A673 (cell line): ENCODE measurements around the gene PPP1R13L.

ENCODE experiments used
- EZH2 ChIP-seq: fragments of 200-600 bp; sonication (generic); IDR thresholded peaks from 2 replicates; pipeline ENCODE4 v1.6.1; 2017; ENCODE audit warnings: borderline replicate concordance, low read depth, mild to moderate bottlenecking, mixed read lengths, antibody characterized with exemption, low read length; ENCODE audit not compliant: poor library complexity, severe bottlenecking
- TF ChIP-seq, protein P1 (sequence below): fragments of 300-800, 200-600 bp; sonication (generic); conservative IDR thresholded peaks from 2 replicates; pipeline ENCODE4 v1.5.1; 2017; ENCODE audit warnings: low read depth, mild to moderate bottlenecking, antibody characterized with exemption, low read length, moderate library complexity, mixed read lengths

DNA sequence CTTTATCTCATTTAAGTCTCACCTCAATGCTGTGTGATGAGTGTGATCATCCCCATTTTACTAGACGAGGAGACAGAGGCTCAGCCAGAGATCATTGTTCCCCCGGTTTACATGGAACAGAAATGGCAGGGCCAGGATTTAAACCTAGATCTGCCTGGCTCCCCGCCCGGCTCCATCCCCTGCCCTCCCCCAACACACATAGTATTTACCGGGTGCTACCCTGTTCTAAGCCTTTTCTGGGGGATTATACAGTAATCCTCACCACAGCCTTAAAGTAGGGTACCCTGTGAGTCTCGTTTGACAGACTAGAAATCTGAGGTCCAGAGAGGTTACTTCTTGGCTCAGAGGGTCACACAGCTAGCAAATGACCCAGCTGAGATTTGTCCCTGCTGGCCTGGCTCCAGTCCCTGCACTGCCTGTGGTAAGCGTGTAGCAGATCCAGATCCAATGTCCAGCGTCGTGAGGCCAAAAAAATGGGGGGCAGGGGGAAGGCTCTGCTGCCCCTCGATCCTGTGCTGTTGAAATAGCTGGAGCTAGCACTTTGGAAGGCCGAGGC lies 68.1 kb downstream of the PPP1R13L start:
- no peak for TF ChIP-seq EZH2
- TF ChIP-seq, protein P1, sequence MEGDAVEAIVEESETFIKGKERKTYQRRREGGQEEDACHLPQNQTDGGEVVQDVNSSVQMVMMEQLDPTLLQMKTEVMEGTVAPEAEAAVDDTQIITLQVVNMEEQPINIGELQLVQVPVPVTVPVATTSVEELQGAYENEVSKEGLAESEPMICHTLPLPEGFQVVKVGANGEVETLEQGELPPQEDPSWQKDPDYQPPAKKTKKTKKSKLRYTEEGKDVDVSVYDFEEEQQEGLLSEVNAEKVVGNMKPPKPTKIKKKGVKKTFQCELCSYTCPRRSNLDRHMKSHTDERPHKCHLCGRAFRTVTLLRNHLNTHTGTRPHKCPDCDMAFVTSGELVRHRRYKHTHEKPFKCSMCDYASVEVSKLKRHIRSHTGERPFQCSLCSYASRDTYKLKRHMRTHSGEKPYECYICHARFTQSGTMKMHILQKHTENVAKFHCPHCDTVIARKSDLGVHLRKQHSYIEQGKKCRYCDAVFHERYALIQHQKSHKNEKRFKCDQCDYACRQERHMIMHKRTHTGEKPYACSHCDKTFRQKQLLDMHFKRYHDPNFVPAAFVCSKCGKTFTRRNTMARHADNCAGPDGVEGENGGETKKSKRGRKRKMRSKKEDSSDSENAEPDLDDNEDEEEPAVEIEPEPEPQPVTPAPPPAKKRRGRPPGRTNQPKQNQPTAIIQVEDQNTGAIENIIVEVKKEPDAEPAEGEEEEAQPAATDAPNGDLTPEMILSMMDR, result no peak
